GM19240 (cell line): Measurements from ENCODE around the gene TLE1.
"Not testable (repeated sequence)": the region's sequence is repeated elsewhere in the genome, so short reads cannot be mapped to it uniquely, and the experiment has no call there.

Source experiments
- DNase-seq: peaks from one replicate; pipeline ENCODE4 v3.0.0; 2011; ENCODE audit warnings: low spot score; ENCODE audit not compliant: insufficient read length

Gene TLE1

DNA sequence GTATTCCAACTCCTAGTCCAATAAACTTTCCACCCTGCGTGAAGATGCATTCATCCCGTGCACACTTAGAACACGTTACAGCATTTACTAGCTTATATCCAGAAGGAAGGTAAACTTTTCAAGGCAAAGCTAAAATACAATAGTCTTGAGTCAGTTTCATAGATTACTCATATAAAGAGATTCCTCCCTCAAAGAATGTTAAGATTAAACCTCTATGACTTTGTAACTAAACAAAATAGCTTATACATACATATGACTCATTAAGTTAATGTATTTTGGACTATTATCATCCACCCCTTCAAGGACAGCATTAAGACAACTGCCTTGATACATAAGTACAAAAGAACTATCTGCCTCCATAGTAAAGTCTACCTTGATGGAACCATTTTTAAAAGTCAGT lies 36.1 kb downstream of the TLE1 start:
- DNase-seq: no peak

DNA sequence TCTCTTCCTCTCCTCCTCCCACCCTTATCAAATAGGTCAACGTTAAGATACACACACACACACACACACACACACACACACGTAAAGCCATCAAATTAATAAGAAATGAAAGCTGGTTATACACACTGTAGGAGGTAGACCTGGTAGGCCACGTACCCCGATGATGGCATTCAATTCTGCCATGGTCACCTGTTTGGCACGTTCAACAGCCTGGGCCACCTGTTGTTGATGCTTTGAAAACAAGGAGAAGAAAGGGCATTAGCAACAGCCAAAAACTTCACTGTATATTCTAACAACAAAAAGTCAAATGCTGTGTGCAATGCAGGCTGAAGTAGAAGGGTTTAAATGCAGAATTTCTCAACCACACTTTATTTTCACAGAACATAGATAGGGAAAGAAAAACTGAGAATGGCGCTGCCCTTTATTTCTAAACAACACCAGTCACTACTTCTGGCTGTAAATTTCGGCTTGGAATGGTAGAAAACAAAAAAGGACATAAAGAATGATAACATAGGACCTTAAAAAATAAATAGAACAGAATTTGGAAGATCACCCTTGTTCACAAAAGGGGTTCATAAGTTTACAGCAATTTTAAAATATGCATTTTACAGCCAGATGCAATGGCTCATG lies 37.2 kb downstream of the TLE1 start:
- no peak for DNase-seq

DNA sequence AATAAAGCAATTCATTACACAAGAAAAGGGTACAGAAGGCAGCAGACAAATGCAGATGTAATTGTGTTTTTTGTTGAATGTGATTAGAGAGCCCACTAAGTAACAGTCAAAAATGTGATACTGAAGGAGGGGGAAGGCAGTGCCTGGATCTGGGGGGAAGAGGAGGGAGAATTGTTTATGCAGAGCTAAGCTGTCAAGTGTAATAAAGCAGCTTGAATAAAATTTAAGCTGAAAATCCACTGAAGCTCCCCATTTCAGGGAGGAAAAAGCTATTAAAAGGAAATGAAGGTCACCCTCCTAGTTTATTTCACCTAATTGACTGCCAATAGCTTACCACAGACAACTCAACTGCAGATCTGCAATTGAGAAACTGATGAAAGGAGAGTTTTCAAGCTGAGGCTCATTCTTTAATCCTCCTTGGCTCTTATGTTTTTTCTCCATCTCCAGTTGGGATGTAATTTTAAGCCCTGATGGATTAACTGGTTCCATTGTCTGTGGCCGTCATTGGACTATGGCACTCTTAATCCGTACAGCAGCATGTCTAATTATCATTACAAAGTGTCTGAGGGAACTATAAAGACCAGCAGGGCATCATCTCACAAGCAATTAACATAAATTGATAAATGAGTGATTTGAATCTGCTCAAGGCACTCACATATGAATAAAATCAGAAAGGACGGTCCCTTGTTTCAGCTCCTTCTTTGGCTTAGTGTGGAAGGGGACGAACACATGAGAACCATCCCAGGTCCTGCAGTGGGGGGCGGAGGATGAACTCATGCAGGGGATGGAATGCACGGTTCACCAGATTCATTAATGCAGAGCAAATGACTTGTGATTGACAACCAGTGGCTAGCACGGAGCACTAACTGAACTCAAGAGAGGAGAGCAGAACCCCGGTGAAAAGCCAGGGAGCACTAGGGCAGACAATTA lies 38.5 kb downstream of the TLE1 start:
- DNase-seq: no peak

DNA sequence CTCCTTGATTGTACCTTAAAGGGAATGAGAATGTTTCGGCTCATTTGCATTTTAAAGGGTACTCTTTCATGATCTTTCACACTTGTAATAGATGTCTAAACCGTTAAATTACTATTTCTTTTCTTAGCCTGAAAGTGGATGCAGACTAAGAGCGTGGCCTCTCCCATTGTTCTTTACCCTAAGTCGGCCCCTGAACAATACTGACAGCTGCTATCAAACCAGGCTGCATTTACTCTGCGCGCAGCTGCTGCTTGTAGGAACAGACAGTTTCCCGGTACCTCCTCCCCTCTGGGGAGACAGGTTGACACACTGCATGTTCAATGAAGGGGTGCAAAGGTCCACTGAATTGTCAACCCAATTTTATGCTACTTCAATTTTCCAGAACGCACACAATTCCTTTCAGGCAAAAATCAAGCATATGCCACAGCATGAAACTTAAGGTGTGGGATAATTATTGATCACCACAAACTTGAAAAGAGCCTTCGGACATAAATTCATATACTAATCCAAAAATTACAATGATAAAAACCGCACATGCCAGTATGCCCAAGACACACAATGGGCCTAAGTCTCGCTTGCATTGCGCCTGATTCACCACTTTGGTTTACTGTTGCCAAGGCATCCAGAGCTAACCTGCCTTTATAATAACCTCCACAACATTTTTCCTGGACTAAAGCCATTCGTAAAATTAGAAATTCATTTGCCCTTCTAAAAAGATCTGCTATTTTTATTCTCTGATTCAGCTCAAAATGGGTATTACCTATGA lies 39.7 kb downstream of the TLE1 start:
- no peak for DNase-seq

DNA sequence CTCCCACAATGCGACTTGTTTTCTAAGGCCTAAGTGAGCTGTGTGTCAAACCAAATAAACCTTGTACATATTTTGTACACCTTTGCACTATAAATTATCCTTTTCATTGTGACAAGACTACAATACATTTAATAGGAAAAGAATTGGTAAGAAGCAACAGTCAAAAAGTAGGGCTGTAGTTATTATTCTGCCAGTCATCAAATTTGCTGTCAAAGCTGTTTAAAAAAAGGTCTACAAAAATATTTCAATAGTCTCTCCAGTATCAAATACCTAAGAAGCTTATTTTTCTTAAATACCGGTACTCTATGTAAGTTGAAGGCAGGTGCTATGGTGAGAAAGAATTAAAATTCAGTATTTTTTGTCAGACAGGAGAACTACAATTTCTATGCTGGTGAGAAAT lies 40.5 kb downstream of the TLE1 start:
- no peak for DNase-seq

DNA sequence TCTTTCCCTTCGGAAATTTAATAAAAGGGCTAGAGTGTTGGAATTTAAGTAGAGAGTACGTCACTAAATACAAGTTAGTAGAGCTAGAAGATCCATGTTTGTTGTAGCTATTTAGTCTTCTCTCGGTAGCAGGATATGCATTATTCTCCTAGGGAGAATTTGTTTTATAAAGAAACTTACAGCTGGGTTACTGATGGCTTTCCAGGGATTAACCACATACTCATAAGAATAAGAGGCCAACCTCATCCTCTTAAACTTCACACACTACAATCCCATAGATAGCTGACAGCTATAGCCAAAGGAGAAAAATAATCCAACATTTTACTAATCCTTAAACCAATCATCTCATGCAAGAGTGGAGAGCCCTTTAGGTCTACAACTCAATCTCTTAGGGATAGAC lies 43.0 kb downstream of the TLE1 start:
- DNase-seq: no peak

DNA sequence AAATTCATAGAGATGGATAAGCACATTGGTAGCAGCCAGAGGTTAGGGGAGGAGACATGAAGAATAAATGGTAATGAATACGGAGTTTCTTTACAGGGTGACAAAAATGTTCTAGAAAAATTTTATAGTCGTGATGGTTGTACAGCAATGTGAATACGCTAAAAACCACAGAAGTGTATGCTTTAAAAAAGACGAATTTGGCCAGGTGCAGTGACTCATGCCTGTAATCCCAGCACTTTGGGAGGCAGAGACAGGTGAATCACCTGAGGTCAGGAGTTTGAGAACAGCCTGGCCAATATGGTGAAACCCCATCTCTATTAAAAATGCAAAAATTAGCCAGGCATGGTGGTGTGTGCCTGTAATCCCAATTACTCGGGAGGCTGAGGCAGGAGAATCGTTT lies 44.8 kb downstream of the TLE1 start:
- DNase-seq: not testable (repeated sequence)

DNA sequence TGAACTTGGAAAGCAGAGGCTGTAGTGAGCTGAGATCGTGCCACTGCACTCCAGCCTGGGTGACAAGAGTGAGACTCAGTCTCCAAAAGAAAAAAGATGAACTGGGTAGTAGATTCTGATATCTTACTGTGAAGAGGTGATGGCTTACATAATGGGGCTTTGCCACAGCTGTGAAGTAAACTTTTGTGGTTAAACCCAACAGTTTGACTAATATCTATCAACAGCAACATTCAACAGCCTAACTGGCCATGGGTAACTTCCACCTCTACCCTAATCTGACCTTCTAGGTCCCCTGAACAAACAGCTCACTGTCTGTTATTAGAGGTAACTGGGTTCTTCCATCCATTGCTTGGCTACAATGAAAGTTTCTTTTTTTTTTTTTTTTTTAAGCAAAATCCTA lies 52.1 kb downstream of the TLE1 start:
- DNase-seq: no peak

DNA sequence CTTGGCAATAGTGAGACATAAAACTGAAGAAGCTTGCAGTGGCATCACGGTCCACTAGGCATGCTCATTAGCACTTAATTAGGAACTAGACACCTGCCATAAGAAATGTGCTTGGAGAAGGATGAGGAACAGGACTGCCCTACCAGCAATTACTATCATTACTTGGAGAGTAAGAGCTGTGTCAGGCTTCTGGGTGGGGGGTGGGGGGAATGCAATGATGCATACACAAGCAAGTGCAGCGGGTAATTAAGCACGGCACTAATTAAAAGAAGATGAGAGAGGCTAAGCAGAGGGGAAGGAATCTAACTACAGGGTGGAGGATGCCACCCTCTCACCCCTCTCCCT lies 53.1 kb downstream of the TLE1 start:
- no peak for DNase-seq

DNA sequence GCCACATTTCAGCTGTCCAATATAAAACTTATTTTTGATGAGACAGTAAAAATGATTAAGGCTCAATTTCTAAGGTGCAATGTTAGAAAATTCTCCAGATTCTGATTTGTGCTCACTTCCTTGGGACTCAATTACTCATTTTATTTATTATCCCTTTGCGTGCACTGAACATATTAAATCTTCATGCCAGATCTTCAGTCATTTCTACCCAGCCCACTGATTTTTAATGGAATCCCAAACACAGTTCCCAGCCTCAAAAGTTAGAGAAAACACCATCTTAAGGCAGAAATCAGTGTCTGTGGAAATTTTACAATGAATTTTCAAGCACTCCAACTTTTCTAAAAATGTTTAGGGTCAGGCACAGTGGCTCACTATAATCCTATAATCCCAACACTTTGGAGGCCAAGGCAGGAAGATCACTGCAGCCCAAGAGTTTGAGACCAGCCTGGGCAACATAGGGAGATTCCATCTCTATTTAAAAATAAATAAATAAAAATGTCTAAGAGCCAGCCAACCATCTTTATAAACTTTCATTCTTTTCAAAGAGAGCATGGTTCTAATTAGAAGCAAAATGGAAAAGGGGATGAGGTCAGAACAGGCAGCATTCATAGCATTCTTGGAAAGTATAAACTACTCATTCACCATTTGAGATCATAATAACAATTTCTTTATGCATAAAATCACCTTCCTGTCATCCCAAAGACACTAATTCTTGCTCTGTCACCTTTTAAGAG lies 53.7 kb downstream of the TLE1 start:
- DNase-seq: no peak

DNA sequence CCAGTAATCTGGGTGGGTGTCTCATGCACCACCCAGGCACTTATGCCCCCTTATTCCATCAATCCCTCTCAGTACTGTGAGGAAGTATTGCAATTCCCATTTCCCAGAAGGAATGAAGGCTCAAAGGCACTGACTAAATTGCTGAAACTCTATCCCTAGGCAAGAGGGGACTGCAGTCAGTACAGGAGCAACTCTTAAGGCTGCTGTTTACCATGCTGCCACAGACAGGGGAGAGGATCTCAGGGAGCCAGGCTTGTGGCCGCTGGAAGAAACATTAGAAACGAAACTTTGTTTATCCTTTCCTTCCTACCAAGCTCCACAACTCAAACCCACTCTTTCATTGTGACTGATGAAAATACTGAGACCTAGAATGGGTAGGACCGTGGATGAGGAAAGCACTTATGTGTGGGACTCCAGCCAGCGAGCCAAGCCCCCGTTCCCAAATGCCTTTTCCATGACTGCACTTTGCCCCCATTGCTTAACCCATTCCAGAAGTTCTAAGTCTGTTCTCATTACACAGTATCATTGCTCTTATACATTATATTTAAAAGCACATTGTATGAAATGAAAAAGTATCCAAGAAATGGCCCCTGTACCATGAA lies 54.3 kb downstream of the TLE1 start:
- no peak for DNase-seq

DNA sequence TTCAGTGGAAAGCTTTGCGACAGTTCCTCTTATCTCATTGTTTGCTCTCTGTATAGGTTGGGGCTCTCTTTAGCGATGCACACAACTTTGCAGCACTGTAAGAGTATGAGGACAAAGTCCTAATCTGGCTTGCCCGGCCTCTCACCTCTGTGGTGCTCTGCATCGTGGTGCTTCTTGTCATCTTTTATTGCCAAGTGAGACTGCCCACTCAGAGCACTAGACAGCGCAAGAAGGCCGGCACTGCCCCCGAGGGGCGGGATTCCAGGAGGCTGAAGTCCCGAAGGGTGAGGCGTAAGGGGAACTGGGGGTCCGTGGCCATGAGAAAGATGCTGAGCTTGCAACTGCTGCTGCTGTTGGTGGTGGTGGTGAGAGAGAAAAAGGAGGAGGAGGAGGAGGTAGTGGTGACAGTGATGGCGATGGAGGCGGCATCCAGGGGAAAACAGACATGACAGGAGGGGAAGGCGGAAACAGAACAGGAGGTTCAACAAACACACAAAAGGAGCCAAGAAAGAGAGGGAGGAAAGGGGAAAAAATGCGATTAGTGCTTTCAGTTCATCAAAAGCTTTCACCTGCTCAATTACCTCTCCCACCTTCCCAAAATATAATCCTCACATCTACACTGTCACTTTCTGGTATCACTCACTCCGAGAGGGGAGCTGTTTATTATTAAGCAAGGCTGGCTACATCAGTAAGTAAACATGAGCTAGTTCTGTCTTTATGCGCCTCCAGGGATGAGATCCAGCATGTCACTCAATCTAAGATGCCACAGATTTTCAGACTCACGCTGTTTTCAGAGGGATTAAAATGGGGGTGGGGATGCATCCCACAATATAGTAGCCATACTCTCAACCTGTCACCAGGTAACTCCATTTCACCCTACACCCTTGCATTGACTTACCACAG lies 55.1 kb downstream of the TLE1 start:
- no peak for DNase-seq

DNA sequence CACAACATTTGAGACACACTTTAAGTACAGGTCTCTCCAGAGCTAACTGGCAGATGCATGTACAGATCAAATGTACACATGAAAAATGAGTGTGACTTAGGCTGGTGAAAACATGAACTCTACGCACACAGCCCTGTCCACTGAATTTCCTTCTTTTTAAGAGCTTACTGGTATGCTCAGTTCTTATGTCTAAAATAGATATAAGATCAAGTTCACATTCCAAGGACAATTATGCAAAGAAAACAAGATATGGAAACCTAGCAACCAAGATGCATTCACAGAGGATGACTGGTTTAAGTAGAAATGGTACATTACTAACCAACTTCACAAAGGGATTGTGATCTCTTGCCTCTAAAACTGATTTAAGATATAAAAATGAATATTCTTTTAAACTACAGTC lies 56.7 kb downstream of the TLE1 start:
- DNase-seq: no peak

DNA sequence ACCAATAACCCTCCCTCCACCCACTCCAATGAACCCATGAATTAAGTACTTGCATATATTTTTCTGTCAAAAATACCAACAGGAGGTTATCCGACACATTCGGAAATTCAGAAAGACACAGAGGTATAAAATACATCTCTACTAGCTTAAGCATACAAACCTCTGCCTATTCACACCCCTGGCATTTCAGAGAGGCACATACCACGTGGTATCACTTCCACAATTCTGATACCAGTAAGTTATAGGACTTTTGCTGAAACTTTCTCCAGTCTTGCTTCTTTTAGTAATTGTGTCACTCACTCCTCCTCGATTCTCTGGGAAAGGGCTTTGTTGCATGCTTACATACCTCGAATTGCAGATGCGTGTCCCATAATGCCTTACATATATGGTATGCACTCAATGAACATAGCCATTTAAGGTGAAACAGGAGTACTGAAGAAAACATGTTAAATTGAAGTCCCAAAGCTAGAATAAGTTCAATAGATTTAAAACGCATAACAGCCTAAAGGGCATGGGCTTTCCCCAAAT lies 58.1 kb downstream of the TLE1 start:
- no peak for DNase-seq

DNA sequence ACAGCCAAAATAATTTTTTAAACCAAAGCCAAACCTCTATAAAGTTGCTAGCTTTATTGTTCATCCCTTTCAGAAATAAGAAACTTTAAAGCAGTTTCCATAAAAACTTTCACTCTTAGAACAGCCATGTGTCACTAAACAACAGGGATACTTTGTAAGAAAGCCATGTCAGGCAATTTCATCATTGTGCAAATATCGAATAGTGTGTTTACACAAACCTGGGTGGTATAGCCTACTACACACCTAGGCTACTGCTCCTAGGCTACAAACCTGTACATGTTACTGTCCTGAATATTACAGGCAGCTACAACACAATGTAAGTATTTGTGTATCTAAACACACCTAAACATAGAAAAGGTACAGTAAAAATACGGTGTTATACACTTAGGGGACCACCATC lies 59.9 kb downstream of the TLE1 start:
- no peak for DNase-seq

DNA sequence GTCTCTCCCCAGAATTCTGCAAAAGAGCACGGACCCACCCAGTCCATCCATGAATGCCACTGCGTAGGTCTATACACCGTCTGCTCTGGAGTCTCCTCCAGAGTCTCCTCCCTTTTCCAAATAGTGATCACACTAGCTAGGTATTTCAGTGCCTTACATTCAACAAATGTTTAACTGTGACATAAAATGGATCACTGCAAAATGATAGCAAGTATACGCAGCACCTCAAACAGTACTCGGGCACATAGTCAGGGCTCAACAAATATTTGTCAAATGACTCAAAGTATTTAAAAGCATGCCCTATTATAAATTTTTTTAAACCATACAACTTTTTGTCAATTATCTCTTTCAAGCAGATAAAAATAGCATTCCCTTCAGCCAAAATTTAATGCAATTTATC lies 60.5 kb downstream of the TLE1 start:
- no peak for DNase-seq

DNA sequence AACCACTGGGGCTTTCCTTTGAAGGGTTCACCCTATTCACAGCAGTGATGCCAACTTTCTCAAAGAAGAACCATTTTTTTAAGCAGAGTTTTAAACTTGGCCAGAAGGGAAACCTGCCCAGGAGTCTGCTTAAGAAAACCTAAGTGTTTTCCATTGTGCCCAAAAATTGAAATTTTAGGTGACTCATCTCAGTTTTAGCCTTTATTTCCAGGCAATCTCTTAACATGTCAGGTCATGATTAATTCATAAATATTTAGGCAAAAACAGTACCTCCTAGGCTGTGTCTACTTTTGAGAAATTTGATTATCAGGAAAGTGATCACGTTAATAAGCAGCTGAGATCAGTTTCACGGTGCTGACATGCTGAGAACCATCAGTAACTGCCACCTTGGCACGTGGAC lies 61.9 kb downstream of the TLE1 start:
- DNase-seq: no peak

DNA sequence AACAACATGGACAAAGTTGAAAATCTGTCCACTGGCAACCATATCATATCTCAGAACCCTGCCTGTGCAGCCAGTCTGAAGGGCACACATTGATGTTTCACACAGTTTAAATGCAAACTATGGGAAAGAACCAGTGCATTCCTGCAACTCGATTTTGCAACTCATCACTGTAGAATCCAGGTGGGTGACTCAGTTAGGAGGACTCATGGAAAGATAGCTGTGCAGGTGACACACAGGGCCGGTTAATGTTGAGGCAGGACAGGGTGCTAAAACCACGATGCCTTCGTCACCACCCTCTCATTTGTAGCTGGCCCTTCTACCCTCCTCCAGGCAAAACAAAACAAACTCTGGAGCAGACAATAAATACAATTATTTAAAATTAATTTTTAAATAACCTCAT lies 62.8 kb downstream of the TLE1 start:
- no peak for DNase-seq

DNA sequence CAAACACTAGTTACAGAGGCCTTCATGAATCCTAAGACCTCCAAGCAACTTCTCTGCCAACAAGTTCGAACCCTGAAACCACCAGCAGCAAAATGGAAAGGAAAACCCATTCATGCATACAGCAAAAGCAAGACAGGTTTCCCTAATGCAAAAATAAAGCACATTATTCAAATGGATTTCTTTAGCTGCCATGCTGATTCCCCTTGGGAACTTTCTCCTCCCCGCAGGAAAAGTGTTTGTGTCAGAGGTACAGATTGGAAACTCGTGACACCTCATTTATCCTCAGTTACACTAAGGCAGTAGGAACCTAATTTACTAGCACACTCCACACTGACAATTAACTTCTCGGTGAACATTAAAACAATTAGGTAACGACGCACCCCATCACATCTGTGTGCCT lies 63.4 kb downstream of the TLE1 start:
- DNase-seq: no peak

DNA sequence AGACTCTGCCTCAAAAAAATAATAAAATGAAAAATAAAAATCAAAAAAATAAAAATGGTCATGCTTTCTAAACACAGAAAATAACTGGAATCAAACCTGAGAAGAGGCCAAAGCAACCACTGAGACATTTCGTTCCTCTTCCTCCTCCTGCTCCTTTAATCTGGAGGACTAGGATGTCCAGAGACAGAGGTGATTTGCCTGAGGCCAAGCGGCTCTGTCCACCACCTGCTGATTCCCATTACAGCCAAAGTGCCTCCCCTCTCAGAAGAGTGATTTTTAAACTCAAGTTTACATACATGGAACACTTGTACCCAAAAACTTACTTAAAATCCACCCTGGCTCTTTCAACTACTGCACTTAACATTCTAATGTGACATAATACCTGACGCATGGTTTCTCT lies 65.6 kb downstream of the TLE1 start:
- DNase-seq: no peak
